ENCODE data around the gene LHFPL3. TPM values are rescaled to one million over a fixed set of nuclear protein-coding genes. Genes with fewer than 3 reads are reported as not detected.

Gene LHFPL3
- total and polyA plus RNA-seq, 2 experiments from 2014 or later, result 0.24 TPM; not detected in 1

DNA sequence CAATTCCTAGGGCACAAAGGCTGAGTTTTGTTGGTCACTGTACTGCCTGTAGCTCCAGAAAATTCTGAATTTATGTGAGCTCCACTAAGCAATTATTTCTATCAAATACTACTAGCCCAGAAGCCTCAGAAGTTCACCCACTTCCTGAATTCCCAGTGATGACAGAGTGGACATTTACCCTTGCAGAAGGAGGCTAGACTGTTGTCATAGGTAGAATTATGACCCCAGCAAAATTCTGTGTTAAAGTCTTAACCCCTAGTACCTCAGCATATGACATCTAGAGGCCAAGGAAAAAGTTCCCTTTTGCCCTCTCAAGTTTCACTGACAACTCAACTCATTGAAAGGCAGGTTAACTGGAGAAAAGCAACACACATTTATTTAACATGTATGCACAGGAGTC is 606.9 kb downstream of the LHFPL3 start:
- Histone ChIP-seq H3K27me3 (ENCODE audit: insufficient read depth) (no peaks in the 10 kb centered on the region), H3K79me2 (replicated peaks; ENCODE audit: insufficient read depth) (no peaks in the 10 kb centered on the region), H3F3A (replicated peaks; ENCODE audit: low read depth) (peaks cover 6% of the 10 kb centered on the region; the same call in 1 of the 2 replicates), H3K27ac (ENCODE audit: low read depth) (no peak overlapping the region), H3K9me2 (ENCODE audit: insufficient read depth) (no peaks in the 10 kb centered on the region), H2AFZ (no peak overlapping the region), H3K36me3 (ENCODE audit: insufficient read depth) (no peaks in the 10 kb centered on the region), H3K4me3 (no peak overlapping the region), H3K4me1 (ENCODE audit: insufficient read depth) (peaks cover 7% of the 10 kb centered on the region; the same call in 1 of the 2 replicates), H4K20me1 (replicated peaks; ENCODE audit: insufficient read depth) (no peaks in the 10 kb centered on the region), H3K4me2 (no peak overlapping the region)
- peaks cover 17% of the 10 kb centered on the region for H3K4me1 Mint-ChIP-seq
- TF ChIP-seq, protein P1, sequence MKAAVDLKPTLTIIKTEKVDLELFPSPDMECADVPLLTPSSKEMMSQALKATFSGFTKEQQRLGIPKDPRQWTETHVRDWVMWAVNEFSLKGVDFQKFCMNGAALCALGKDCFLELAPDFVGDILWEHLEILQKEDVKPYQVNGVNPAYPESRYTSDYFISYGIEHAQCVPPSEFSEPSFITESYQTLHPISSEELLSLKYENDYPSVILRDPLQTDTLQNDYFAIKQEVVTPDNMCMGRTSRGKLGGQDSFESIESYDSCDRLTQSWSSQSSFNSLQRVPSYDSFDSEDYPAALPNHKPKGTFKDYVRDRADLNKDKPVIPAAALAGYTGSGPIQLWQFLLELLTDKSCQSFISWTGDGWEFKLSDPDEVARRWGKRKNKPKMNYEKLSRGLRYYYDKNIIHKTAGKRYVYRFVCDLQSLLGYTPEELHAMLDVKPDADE (IDR thresholded peaks at IDR 0.05), result no peak
- TF ChIP-seq CREB1 (CRISPR knock-in tag; IDR thresholded peaks at IDR 0.05; ENCODE audit: low read depth), result no peak
- TF ChIP-seq EZH2phosphoT487 (IDR thresholded peaks at IDR 0.05; ENCODE audit: unreplicated experiment), result no peak
- no peak for TF ChIP-seq JUNB (IDR thresholded peaks at IDR 0.05; ENCODE audit: unreplicated experiment)
- TF ChIP-seq, protein P2, sequence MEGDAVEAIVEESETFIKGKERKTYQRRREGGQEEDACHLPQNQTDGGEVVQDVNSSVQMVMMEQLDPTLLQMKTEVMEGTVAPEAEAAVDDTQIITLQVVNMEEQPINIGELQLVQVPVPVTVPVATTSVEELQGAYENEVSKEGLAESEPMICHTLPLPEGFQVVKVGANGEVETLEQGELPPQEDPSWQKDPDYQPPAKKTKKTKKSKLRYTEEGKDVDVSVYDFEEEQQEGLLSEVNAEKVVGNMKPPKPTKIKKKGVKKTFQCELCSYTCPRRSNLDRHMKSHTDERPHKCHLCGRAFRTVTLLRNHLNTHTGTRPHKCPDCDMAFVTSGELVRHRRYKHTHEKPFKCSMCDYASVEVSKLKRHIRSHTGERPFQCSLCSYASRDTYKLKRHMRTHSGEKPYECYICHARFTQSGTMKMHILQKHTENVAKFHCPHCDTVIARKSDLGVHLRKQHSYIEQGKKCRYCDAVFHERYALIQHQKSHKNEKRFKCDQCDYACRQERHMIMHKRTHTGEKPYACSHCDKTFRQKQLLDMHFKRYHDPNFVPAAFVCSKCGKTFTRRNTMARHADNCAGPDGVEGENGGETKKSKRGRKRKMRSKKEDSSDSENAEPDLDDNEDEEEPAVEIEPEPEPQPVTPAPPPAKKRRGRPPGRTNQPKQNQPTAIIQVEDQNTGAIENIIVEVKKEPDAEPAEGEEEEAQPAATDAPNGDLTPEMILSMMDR (conservative IDR thresholded peaks at IDR 0.05; ENCODE audit: low read depth in 2 of 2), result no peak
- TF ChIP-seq, protein P3, sequence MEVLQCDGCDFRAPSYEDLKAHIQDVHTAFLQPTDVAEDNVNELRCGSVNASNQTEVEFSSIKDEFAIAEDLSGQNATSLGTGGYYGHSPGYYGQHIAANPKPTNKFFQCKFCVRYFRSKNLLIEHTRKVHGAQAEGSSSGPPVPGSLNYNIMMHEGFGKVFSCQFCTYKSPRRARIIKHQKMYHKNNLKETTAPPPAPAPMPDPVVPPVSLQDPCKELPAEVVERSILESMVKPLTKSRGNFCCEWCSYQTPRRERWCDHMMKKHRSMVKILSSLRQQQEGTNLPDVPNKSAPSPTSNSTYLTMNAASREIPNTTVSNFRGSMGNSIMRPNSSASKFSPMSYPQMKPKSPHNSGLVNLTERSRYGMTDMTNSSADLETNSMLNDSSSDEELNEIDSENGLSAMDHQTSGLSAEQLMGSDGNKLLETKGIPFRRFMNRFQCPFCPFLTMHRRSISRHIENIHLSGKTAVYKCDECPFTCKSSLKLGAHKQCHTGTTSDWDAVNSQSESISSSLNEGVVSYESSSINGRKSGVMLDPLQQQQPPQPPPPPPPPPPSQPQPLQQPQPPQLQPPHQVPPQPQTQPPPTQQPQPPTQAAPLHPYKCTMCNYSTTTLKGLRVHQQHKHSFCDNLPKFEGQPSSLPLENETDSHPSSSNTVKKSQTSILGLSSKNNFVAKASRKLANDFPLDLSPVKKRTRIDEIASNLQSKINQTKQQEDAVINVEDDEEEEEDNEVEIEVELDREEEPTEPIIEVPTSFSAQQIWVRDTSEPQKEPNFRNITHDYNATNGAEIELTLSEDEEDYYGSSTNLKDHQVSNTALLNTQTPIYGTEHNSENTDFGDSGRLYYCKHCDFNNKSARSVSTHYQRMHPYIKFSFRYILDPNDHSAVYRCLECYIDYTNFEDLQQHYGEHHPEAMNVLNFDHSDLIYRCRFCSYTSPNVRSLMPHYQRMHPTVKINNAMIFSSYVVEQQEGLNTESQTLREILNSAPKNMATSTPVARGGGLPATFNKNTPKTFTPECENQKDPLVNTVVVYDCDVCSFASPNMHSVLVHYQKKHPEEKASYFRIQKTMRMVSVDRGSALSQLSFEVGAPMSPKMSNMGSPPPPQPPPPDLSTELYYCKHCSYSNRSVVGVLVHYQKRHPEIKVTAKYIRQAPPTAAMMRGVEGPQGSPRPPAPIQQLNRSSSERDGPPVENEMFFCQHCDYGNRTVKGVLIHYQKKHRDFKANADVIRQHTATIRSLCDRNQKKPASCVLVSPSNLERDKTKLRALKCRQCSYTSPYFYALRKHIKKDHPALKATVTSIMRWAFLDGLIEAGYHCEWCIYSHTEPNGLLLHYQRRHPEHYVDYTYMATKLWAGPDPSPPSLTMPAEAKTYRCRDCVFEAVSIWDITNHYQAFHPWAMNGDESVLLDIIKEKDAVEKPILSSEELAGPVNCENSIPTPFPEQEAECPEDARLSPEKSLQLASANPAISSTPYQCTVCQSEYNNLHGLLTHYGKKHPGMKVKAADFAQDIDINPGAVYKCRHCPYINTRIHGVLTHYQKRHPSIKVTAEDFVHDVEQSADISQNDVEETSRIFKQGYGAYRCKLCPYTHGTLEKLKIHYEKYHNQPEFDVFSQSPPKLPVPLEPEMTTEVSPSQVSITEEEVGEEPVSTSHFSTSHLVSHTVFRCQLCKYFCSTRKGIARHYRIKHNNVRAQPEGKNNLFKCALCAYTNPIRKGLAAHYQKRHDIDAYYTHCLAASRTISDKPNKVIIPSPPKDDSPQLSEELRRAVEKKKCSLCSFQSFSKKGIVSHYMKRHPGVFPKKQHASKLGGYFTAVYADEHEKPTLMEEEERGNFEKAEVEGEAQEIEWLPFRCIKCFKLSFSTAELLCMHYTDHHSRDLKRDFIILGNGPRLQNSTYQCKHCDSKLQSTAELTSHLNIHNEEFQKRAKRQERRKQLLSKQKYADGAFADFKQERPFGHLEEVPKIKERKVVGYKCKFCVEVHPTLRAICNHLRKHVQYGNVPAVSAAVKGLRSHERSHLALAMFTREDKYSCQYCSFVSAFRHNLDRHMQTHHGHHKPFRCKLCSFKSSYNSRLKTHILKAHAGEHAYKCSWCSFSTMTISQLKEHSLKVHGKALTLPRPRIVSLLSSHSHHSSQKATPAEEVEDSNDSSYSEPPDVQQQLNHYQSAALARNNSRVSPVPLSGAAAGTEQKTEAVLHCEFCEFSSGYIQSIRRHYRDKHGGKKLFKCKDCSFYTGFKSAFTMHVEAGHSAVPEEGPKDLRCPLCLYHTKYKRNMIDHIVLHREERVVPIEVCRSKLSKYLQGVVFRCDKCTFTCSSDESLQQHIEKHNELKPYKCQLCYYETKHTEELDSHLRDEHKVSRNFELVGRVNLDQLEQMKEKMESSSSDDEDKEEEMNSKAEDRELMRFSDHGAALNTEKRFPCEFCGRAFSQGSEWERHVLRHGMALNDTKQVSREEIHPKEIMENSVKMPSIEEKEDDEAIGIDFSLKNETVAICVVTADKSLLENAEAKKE (CRISPR knock-in tag; IDR thresholded peaks at IDR 0.05), result no peak
- no peak for TF ChIP-seq STAT1 (IDR thresholded peaks at IDR 0.05; ENCODE audit: unreplicated experiment)
- no peak for TF ChIP-seq ZNF114 (CRISPR knock-in tag; IDR thresholded peaks at IDR 0.05)
- no peak for TF ChIP-seq EZH2 (IDR thresholded peaks at IDR 0.05; ENCODE audit: low read depth, unreplicated experiment)
- TF ChIP-seq, protein P4, sequence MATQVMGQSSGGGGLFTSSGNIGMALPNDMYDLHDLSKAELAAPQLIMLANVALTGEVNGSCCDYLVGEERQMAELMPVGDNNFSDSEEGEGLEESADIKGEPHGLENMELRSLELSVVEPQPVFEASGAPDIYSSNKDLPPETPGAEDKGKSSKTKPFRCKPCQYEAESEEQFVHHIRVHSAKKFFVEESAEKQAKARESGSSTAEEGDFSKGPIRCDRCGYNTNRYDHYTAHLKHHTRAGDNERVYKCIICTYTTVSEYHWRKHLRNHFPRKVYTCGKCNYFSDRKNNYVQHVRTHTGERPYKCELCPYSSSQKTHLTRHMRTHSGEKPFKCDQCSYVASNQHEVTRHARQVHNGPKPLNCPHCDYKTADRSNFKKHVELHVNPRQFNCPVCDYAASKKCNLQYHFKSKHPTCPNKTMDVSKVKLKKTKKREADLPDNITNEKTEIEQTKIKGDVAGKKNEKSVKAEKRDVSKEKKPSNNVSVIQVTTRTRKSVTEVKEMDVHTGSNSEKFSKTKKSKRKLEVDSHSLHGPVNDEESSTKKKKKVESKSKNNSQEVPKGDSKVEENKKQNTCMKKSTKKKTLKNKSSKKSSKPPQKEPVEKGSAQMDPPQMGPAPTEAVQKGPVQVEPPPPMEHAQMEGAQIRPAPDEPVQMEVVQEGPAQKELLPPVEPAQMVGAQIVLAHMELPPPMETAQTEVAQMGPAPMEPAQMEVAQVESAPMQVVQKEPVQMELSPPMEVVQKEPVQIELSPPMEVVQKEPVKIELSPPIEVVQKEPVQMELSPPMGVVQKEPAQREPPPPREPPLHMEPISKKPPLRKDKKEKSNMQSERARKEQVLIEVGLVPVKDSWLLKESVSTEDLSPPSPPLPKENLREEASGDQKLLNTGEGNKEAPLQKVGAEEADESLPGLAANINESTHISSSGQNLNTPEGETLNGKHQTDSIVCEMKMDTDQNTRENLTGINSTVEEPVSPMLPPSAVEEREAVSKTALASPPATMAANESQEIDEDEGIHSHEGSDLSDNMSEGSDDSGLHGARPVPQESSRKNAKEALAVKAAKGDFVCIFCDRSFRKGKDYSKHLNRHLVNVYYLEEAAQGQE (IDR thresholded peaks at IDR 0.05; ENCODE audit: unreplicated experiment), result no peak
- TF ChIP-seq ZNF331 (CRISPR knock-in tag; IDR thresholded peaks at IDR 0.05; ENCODE audit: low read depth), result no peak
- TF ChIP-seq NANOG (IDR thresholded peaks at IDR 0.05; ENCODE audit: borderline replicate concordance), result no peak
- TF ChIP-seq POLR2AphosphoS5 (IDR thresholded peaks at IDR 0.05; ENCODE audit: low read depth), result no peak
- DNase-seq (ENCODE audit: low spot score) (no peak), ATAC-seq (no peak)
- no peaks in the 10 kb centered on the region for H3K36me3 Mint-ChIP-seq (ENCODE audit: low read depth)
- H3K27ac Mint-ChIP-seq, result no peak overlapping the region
- no peak overlapping the region for H3K4me3 Mint-ChIP-seq
- H3K27me3 Mint-ChIP-seq (ENCODE audit: insufficient read depth, low read depth, poor library complexity), result peaks cover 2% of the 10 kb centered on the region
- no peaks in the 10 kb centered on the region; the same call in 2 of the 3 replicates for H3K9me3 Mint-ChIP-seq
